GM10248 (cell line): ENCODE measurements around the gene UNC5C.

Experiments
- CTCF ChIA-PET: fragments of 300-600 bp; sonication (Branson Sonifier 250); formaldehyde crosslinking; extraction: SDS; loops from one replicate; lab custom pipeline; 2021; ENCODE audit warnings: antibody characterized with exemption; lab: Yijun Ruan, JAX
- POLR2A ChIA-PET: fragments of 350-650 bp; sonication (Branson Sonifier 250); formaldehyde crosslinking; extraction: SDS; loops from one replicate; lab custom pipeline; 2020; ENCODE audit warnings: antibody characterized with exemption; lab: Yijun Ruan, JAX
- DNase-seq: peaks from one replicate; pipeline ENCODE4 v3.0.0; 2012; ENCODE audit errors: extremely low spot score
- TF ChIP-seq, protein P1 (sequence below): IDR thresholded peaks from 2 replicates; pipeline ENCODE4 v1.5.1; 2012; ENCODE audit warnings: mild to moderate bottlenecking, low read depth; ENCODE audit errors: extremely low read depth, missing control alignments, control extremely low read depth

Gene UNC5C

DNA sequence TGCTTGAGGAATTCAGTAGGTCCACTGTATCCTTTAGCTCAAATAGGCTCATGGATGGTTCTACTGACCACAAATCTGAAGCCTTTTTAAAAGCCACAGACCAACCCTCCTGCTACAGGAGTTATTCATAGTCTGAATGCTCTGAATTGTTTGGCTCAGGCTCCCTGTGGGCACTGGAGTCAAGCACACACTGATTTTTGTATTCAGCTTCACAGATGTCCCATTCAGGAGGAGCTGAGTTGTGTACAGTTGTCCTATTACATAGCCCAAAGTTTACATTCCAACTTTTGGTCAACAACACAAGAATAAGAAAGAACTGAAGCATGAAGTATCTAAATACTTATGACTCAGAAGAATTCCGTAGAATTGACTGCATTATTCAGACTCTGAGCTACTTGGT lies 243.9 kb downstream of the UNC5C start:
- CTCF ChIA-PET: interaction anchor here (0.9 kb wide), 1 partner anchor 9 kb away, joined by 3 read pairs; no protein-coding TSS in a partner anchor
- DNase-seq: no peak
- POLR2A ChIA-PET: no interaction called here
- TF ChIP-seq, protein P1, sequence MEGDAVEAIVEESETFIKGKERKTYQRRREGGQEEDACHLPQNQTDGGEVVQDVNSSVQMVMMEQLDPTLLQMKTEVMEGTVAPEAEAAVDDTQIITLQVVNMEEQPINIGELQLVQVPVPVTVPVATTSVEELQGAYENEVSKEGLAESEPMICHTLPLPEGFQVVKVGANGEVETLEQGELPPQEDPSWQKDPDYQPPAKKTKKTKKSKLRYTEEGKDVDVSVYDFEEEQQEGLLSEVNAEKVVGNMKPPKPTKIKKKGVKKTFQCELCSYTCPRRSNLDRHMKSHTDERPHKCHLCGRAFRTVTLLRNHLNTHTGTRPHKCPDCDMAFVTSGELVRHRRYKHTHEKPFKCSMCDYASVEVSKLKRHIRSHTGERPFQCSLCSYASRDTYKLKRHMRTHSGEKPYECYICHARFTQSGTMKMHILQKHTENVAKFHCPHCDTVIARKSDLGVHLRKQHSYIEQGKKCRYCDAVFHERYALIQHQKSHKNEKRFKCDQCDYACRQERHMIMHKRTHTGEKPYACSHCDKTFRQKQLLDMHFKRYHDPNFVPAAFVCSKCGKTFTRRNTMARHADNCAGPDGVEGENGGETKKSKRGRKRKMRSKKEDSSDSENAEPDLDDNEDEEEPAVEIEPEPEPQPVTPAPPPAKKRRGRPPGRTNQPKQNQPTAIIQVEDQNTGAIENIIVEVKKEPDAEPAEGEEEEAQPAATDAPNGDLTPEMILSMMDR: no peak

DNA sequence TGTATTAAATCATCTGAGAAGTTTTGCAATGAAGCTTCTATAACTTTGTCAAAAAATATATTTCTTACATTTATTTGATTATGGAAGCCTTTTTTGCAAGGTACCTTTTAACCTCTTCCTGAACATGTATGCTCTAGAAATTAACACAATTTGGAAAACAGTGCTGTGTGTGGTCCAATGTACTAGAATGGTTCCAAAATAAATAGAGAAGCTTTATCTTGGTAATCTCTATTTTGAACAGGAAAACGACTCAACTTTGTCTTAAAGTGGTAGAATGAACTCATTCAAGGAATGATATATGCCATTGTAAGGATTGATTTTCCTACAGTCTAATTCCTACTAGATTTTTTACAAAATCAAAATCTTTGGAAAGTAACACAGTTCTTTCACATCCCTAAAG lies 248.5 kb downstream of the UNC5C start:
- ChIA-PET POLR2A (no interaction called here), CTCF (no interaction called here)
- TF ChIP-seq, protein P1: no peak
- DNase-seq: no peak

DNA sequence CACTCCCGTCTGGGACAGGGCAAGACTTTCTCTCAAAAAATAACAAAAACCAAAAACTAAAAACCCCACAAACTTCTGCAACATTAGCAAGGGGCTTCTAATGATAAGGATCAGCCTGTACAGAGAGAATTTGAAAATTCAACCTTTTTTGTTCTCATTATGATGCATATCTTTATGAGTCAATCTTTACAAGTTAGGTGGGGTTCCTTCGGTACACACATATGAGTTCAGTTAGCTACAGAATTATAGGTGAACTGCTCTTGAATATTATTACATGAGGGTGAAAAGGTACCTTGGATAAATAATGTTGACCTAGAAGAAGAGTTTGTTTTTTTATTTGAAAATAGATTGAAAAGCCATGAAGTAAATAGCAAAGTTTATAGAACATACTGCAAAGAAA lies 252.7 kb downstream of the UNC5C start:
- DNase-seq: no peak
- ChIA-PET POLR2A (no interaction called here), CTCF (interaction anchor here (1.4 kb wide), 1 partner anchor 9 kb away, joined by 3 read pairs; no protein-coding TSS in a partner anchor)
- TF ChIP-seq, protein P1: no peak

DNA sequence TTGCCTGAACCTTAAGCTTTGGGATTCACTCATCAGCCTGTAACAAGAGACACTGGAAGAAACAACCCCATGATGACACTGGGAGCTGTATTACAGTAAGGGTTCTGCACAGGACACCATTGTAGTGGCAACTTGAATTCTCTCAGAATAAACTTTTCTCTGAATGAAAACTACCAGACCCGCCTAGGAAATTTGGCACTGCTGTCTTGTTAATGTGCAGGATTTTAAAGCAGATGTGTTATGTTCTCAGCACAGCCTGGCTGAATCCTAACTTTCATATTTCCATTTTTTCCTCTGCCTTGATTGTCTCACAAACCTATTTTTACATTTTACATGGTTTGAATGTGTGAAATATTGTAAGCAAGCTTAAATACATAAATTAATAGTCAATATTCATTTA lies 253.6 kb downstream of the UNC5C start:
- ChIA-PET CTCF (interaction anchor here (1.3 to 1.4 kb wide), 2 partner anchors 8 to 10 kb away, joined by 3 read pairs; no protein-coding TSS in a partner anchor), POLR2A (no interaction called here)
- TF ChIP-seq, protein P1: no peak
- no peak for DNase-seq

DNA sequence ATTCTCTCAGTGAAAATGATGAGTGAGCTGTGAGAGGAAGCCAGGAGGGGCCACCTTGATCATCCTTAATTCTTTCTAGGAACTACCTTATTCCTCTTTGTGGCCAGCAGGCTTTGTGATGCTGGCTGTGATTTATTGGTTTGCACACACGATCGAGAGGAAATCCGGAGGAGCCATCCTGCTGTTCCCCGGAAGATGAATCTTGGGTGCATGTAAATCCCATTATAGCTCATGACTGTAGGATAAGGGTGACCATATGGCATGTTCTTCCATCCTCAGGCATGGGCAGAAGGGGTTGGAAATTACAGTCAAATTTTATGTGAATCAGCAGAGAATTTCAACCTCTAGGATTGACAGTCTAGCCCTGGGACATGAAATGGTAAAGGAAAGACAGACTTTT lies 254.5 kb downstream of the UNC5C start:
- ChIA-PET CTCF (interaction anchor here (1.1 kb wide), 1 partner anchor 8 kb away, joined by 3 read pairs; no protein-coding TSS in a partner anchor), POLR2A (no interaction called here)
- TF ChIP-seq, protein P1: no peak
- DNase-seq: no peak

DNA sequence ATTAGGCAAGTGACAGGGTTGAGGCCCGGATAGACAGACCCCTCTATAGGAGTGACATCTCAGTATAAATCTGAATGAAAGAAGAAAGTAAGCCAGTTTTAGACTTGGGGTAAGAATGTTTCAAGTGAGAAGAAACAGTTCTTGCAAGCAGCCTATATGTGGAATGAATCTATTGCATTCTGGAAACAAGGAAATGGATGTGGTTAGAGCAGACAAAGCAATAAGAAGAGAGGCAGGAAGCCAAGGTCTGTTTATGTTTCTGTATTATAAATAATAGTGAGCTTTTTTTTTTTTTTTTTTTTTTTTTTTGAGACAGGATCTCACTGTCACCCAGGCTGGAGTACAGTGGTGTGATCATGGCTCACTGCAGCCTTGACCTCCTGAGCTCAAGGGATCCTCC lies 255.8 kb downstream of the UNC5C start:
- ChIA-PET POLR2A (no interaction called here), CTCF (no interaction called here)
- DNase-seq: no peak
- TF ChIP-seq, protein P1: no peak
